Right lobe of liver (tissue), 4 donors: ENCODE data around the gene CDKN3.

ENCODE experiments used
- POLR2A ChIP-seq: fragments of 450-650 bp; IDR thresholded peaks from one replicate; pipeline ENCODE4 v1.6.1; 2017; ENCODE audit warnings: antibody characterized with exemption, mild to moderate bottlenecking
- TF ChIP-seq, protein P1 (sequence below), 4 donors: fragments of 200-600 bp in 3 of 4; fragments of 450-650 bp in 1 of 4; IDR thresholded peaks; one replicate each; pipeline versions ENCODE4 v1.5.1 to v1.8.0; 2016 to 2022; ENCODE audit warnings: antibody characterized with exemption in 4 of 4, mild to moderate bottlenecking in 2 of 4
- donor health status: DM: no; HTN: no; CAD: no.
- donor health status: DM: no; HTN: no; CAD: no.
- donor health status: DM: no; HTN: yes; CAD: no.

GRCh38 chr14:54451121-54451601 is 54.4 kb downstream of the CDKN3 start:
- TF ChIP-seq POLR2A = no peak
- TF ChIP-seq, protein P1, sequence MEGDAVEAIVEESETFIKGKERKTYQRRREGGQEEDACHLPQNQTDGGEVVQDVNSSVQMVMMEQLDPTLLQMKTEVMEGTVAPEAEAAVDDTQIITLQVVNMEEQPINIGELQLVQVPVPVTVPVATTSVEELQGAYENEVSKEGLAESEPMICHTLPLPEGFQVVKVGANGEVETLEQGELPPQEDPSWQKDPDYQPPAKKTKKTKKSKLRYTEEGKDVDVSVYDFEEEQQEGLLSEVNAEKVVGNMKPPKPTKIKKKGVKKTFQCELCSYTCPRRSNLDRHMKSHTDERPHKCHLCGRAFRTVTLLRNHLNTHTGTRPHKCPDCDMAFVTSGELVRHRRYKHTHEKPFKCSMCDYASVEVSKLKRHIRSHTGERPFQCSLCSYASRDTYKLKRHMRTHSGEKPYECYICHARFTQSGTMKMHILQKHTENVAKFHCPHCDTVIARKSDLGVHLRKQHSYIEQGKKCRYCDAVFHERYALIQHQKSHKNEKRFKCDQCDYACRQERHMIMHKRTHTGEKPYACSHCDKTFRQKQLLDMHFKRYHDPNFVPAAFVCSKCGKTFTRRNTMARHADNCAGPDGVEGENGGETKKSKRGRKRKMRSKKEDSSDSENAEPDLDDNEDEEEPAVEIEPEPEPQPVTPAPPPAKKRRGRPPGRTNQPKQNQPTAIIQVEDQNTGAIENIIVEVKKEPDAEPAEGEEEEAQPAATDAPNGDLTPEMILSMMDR (IDR thresholded peaks at IDR 0.05) = no peak
